PC-9 (cell line): ENCODE results near the gene PRRG2. TPM values are rescaled to one million over a fixed set of nuclear protein-coding genes. Genes with fewer than 3 reads are reported as not detected.
"Not testable (repeated sequence)": the region's sequence is repeated elsewhere in the genome, so short reads cannot be mapped to it uniquely, and the experiment has no call there.

Experiments
- BruUV-seq: library from RNA; stranded (reverse); fragments of 400-500 nt; replicated peaks from 2 replicates; lab custom pipeline; 2021; lab: Mats Ljungman, UMichigan
- CTCF ChIA-PET: fragments of 300-600 bp; sonication (Branson Sonifier 250); formaldehyde crosslinking; loops from one replicate; lab custom pipeline; 2022; ENCODE audit warnings: antibody characterized with exemption; lab: Charles Lee
- POLR2A ChIA-PET: fragments of 300-600 bp; sonication (Branson Sonifier 250); formaldehyde crosslinking; loops from one replicate; lab custom pipeline; 2022; ENCODE audit warnings: antibody characterized with exemption; ENCODE audit not compliant: unreplicated experiment; lab: Charles Lee
- DNase-seq, 2 experiments: peaks; one replicate each; pipeline versions ENCODE4 v3.0.0 to v3.0.0-alpha.2; 2015 to 2022; ENCODE audit warnings: mixed read lengths in 1 of 2
- H2AFZ ChIP-seq: fragments of 200-600 bp; sonication (generic); 2 replicates; pipeline ENCODE4 v1.8.1; 2017; ENCODE audit warnings: antibody characterized with exemption
- H3F3A ChIP-seq: fragments of 200-600 bp; sonication (generic); 2 replicates; pipeline ENCODE4 v1.8.1; 2017; ENCODE audit warnings: antibody characterized with exemption, mild to moderate bottlenecking, low read depth; ENCODE audit not compliant: insufficient read depth
- H3K27ac ChIP-seq: fragments of 200-600 bp; sonication (generic); 2 replicates; pipeline ENCODE4 v1.6.1; 2016; ENCODE audit warnings: mixed run types
- H3K27me3 ChIP-seq: fragments of 200-600 bp; sonication (generic); 2 replicates; pipeline ENCODE4 v1.6.1; 2016; ENCODE audit warnings: low read depth, mixed run types; ENCODE audit not compliant: insufficient read depth
- H3K36me3 ChIP-seq: fragments of 200-600 bp; sonication (generic); 2 replicates; pipeline ENCODE4 v1.6.1; 2016; ENCODE audit warnings: low read depth, mixed run types
- H3K4me1 ChIP-seq: fragments of 200-600 bp; sonication (generic); replicated peaks from 2 replicates; pipeline ENCODE4 v1.6.1; 2016; ENCODE audit warnings: mixed run types; ENCODE audit not compliant: insufficient read depth
- H3K4me2 ChIP-seq: fragments of 200-600 bp; sonication (generic); 2 replicates; pipeline ENCODE4 v1.6.1; 2017; ENCODE audit warnings: mixed run types
- H3K4me3 ChIP-seq: fragments of 200-600 bp; sonication (generic); 2 replicates; pipeline ENCODE4 v1.6.1; 2016; ENCODE audit warnings: mixed run types
- H3K79me2 ChIP-seq: fragments of 200-600 bp; sonication (generic); 2 replicates; pipeline ENCODE4 v1.6.1; 2017; ENCODE audit warnings: low read depth, mixed run types
- H3K9me2 ChIP-seq: fragments of 200-600 bp; sonication (generic); 2 replicates; pipeline ENCODE4 v1.8.1; 2017; ENCODE audit warnings: mild to moderate bottlenecking; ENCODE audit not compliant: insufficient read depth
- H3K9me3 ChIP-seq: fragments of 200-600 bp; sonication (generic); 2 replicates; pipeline ENCODE4 v1.8.1; 2016; ENCODE audit warnings: low read depth; ENCODE audit not compliant: insufficient read depth
- H4K20me1 ChIP-seq: fragments of 200-600 bp; sonication (generic); 2 replicates; pipeline ENCODE4 v1.8.1; 2017; ENCODE audit not compliant: insufficient read depth
- CTCF ChIP-seq: fragments of 200-600 bp; sonication (generic); conservative IDR thresholded peaks from 2 replicates; pipeline ENCODE4 v1.6.1; 2017; ENCODE audit warnings: mixed run types, antibody characterized with exemption, mild to moderate bottlenecking, moderate library complexity
- EZH2 ChIP-seq: fragments of 200-600 bp; sonication (generic); IDR thresholded peaks from 2 replicates; pipeline ENCODE4 v1.8.0; 2017; ENCODE audit warnings: antibody characterized with exemption, low read depth
- intact Hi-C: fragments of 100-400 bp; cut with micrococcal nuclease; formaldehyde crosslinking; loops from one replicate; pipeline ENCODE4 v1.10.0; 2022; ENCODE audit not compliant: unreplicated experiment
- total RNA-seq: library from RNA; stranded (reverse); gene quantifications from 2 replicates; pipeline ENCODE4 v1.2.3, GENCODE V29; 2021

The PRRG2 gene
- total RNA-seq, 1 experiment from 2014 or later = 16.2 TPM

GRCh38 chr19:49631610-49632192 lies 50.6 kb downstream of the PRRG2 start:
- Histone ChIP-seq H3K36me3 (peaks cover 4% of the 10 kb centered on the region; the same call in 1 of the 2 replicates), H3K4me3 (no peak overlapping the region), H3K9me2 (no peaks in the 10 kb centered on the region), H3K9me3 (no peaks in the 10 kb centered on the region), H3K27me3 (no peaks in the 10 kb centered on the region), H3K4me2 (no peak overlapping the region), H3K27ac (no peak overlapping the region), H3K79me2 (no peaks in the 10 kb centered on the region), H3F3A (peaks cover 39% of the 10 kb centered on the region), H3K4me1 (no peaks in the 10 kb centered on the region), H4K20me1 (peaks cover 4% of the 10 kb centered on the region), H2AFZ (no peak overlapping the region)
- intact Hi-C loops = no loop called here
- BruUV-seq = TSS peak; percentile 4
- ChIA-PET POLR2A (interaction anchor here (0.7 to 1.7 kb wide), 2 partner anchors 8 to 9 kb away, joined by 5 to 12 read pairs; partner anchors contain the start of gene RRAS), CTCF (no interaction called here)
- TF ChIP-seq CTCF (no peak), EZH2 (no peak)
- no peak for DNase-seq

- POLR2A ChIA-PET = interaction anchor here (0.7 kb wide), 1 partner anchor 8 kb away, joined by 5 read pairs; no protein-coding TSS in a partner anchor
Observed at GRCh38 chr19:49632576-49632975, 51.5 kb downstream of the PRRG2 start.

GRCh38 chr19:49633273-49633672 lies 52.2 kb downstream of the PRRG2 start:
- H3K4me1 ChIP-seq, CTCF ChIA-PET, H3K36me3 ChIP-seq, H3K79me2 ChIP-seq, H3K27ac ChIP-seq, H3K4me2 ChIP-seq, H4K20me1 ChIP-seq, intact Hi-C loops, H3K9me3 ChIP-seq, DNase-seq, H3K9me2 ChIP-seq, BruUV-seq, H3K27me3 ChIP-seq, H3K4me3 ChIP-seq, POLR2A ChIA-PET, H2AFZ ChIP-seq: not testable (repeated sequence)
- H3F3A ChIP-seq = peaks cover 36% of the 10 kb centered on the region

More at GRCh38 chr19:49632576-49632975, 51.5 kb downstream of the PRRG2 start:
- H4K20me1 ChIP-seq = peaks cover 4% of the 10 kb centered on the region
- H3K9me3 ChIP-seq = no peaks in the 10 kb centered on the region
- H3K27me3 ChIP-seq = no peaks in the 10 kb centered on the region
- no peaks in the 10 kb centered on the region for H3K79me2 ChIP-seq
- no peaks in the 10 kb centered on the region for H3K4me1 ChIP-seq
- DNase-seq = no peak
- no peak overlapping the region for H3K4me2 ChIP-seq
- H3F3A ChIP-seq = peaks cover 35% of the 10 kb centered on the region
- H3K4me3 ChIP-seq = no peak overlapping the region
- H3K36me3 ChIP-seq = peaks cover 4% of the 10 kb centered on the region; the same call in 1 of the 2 replicates
- H3K9me2 ChIP-seq = no peaks in the 10 kb centered on the region
- CTCF ChIA-PET = no interaction called here
- no TSS peak for BruUV-seq
- H3K27ac ChIP-seq = no peak overlapping the region
- intact Hi-C loops = no loop called here
- no peak for TF ChIP-seq CTCF
- TF ChIP-seq EZH2 = no peak
- no peak overlapping the region for H2AFZ ChIP-seq
